Pancreas (tissue), 10 donors: ENCODE data around the gene PALS2. TPM values are rescaled to one million over a fixed set of nuclear protein-coding genes. Genes with fewer than 3 reads are reported as not detected.

ENCODE experiments used
- ATAC-seq, 4 donors: fragments of 200-7000 bp; cut with Tn5 transposase; one replicate each; pipeline versions ENCODE4 v1.8.0 to v1.9.1; 2020; ENCODE audit warnings: mild to moderate bottlenecking in 4 of 4, moderate library complexity in 4 of 4
- DNase-seq, 6 donors: peaks; one replicate each; pipeline ENCODE4 v3.0.0-alpha.2; 2020
- FAIRE-seq: peaks from 2 replicates; lab custom pipeline; 2012; peaks lifted over from hg19 to GRCh38; lab: Jason Lieb, UNC
- H3K27ac ChIP-seq, 4 donors: fragments of 200-600 bp; sonication (generic); 1 replicate in 3 of 4; 2 replicates in 1 of 4; pipeline versions ENCODE4 v1.5.0 to v1.8.0; 2020
- H3K27me3 ChIP-seq, 4 donors: fragments of 200-600 bp; one replicate each; pipeline ENCODE4 v1.8.0; 2021
- H3K36me3 ChIP-seq, 3 donors: fragments of 200-600 bp; sonication (generic) in 1 of 3; one replicate each; pipeline versions ENCODE4 v1.5.0 to v1.8.0; 2020 to 2021
- H3K4me1 ChIP-seq, 3 donors: fragments of 200-600 bp; one replicate each; pipeline ENCODE4 v1.8.0; 2021
- H3K4me3 ChIP-seq, 4 donors: fragments of 200-600 bp; sonication (generic) in 2 of 4; one replicate each; pipeline versions ENCODE4 v1.5.0 to v1.8.0; 2020 to 2021
- H3K9me3 ChIP-seq, 4 donors: fragments of 200-600 bp; one replicate each; pipeline ENCODE4 v1.8.0; 2021
- WGBS, 2 donors: extraction: QIAGEN DNeasy Blood & Tissue Kit; methylation state at CpG; one replicate each; pipeline ENCODE4 v1.1.7; 2013; 5-methylcytosine and 5-hydroxymethylcytosine counted together
- intact Hi-C, 3 donors: fragments of 100-400 bp; cut with DNase I; formaldehyde crosslinking; loops; one replicate each; pipeline versions ENCODE4 v1.11.1 to v1.14.2; 2022
- polyA plus RNA-seq, 2 donors: library from polyadenylated mRNA; stranded (reverse); fragments of 200-250 nt; gene quantifications; one replicate each; pipeline ENCODE4 v1.2.3, GENCODE V29; 2013
- total RNA-seq, 6 donors: library from RNA; stranded (reverse); fragmentation: NEBNext Ultra II Directional in 4 of 6; extraction: Animal tissue kit (Norgen Biotek cat#: 25700) in 4 of 6; gene quantifications; one replicate each; pipeline versions ENCODE4 v1.2.1 to v1.2.4, GENCODE V29; 2021 to 2023
- TF ChIP-seq, protein P1 (sequence below), 4 donors: fragments of 200-600 bp; sonication (generic) in 3 of 4; IDR thresholded peaks; one replicate each; pipeline versions ENCODE4 v1.5.0 to v1.8.0; 2021; ENCODE audit warnings: antibody characterized with exemption in 4 of 4
- donor health status: healthy with polysubstance abuse.
- donor health status: DM: no; HTN: no; CAD: no; lungs with moderate emphysema.
- donor health status: DM: no; HTN: no; CAD: no.
- donor health status: control.
- donor health status: control.
- donor health status: Bipolar disorder and iron deficiency.
- donor health status: DM: yes; HTN: yes; CAD: no.
- donor health status: DM: no; HTN: no; CAD: no.
- donor health status: DM: no; HTN: no; CAD: no.
- donor health status: DM: yes; HTN: yes; CAD: no.

PALS2 gene
- total and polyA plus RNA-seq, 8 donors, result 4.1 to 36.7 (median 29.7) TPM

GRCh38 chr7:24566274-24566673, 7.0 kb upstream of the PALS2 start:
- Histone ChIP-seq H3K27ac (no peak overlapping the region), H3K36me3 (no peaks in the 10 kb centered on the region), H3K4me1 (no peaks in the 10 kb centered on the region), H3K9me3 (no peaks in the 10 kb centered on the region), H3K4me3 (no peak overlapping the region), H3K27me3 (no peaks in the 10 kb centered on the region)
- WGBS, 2 donors, result 61 to 67% methylated on average over 2 of the region's 2 CpGs
- ATAC-seq (no peak), FAIRE-seq (no peak), DNase-seq (no peak)
- intact Hi-C loops, result no loop called here
- TF ChIP-seq, protein P1, sequence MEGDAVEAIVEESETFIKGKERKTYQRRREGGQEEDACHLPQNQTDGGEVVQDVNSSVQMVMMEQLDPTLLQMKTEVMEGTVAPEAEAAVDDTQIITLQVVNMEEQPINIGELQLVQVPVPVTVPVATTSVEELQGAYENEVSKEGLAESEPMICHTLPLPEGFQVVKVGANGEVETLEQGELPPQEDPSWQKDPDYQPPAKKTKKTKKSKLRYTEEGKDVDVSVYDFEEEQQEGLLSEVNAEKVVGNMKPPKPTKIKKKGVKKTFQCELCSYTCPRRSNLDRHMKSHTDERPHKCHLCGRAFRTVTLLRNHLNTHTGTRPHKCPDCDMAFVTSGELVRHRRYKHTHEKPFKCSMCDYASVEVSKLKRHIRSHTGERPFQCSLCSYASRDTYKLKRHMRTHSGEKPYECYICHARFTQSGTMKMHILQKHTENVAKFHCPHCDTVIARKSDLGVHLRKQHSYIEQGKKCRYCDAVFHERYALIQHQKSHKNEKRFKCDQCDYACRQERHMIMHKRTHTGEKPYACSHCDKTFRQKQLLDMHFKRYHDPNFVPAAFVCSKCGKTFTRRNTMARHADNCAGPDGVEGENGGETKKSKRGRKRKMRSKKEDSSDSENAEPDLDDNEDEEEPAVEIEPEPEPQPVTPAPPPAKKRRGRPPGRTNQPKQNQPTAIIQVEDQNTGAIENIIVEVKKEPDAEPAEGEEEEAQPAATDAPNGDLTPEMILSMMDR (IDR thresholded peaks at IDR 0.05), result no peak

GRCh38 chr7:24570983-24571382, 2.3 kb upstream of the PALS2 start:
- TF ChIP-seq, protein P1 (IDR thresholded peaks at IDR 0.05), result no peak
- 55 to 68% methylated on average over 2 of the region's 2 CpGs for WGBS, 2 donors
- Histone ChIP-seq H3K4me1 (peaks cover 0 to 9% (median 0%) of the 10 kb centered on the region in 3 donors), H3K27ac (no peak overlapping the region), H3K9me3 (no peaks in the 10 kb centered on the region), H3K36me3 (no peaks in the 10 kb centered on the region), H3K27me3 (no peaks in the 10 kb centered on the region), H3K4me3 (no peak overlapping the region)
- no peak for FAIRE-seq
- ATAC-seq, result no peak
- no peak for DNase-seq
- intact Hi-C loops, result no loop called here

GRCh38 chr7:24572016-24572392, 1.2 kb upstream of the PALS2 start:
- TF ChIP-seq, protein P1 (IDR thresholded peaks at IDR 0.05), result no peak
- ATAC-seq (no peak), FAIRE-seq (no peak), DNase-seq (no peak)
- Histone ChIP-seq H3K36me3 (no peaks in the 10 kb centered on the region), H3K9me3 (no peaks in the 10 kb centered on the region), H3K27me3 (no peaks in the 10 kb centered on the region), H3K27ac (peak overlapping the region in 2 of 4 donors; percentile 88 to 93), H3K4me1 (peaks cover 7 to 15% (median 8%) of the 10 kb centered on the region in 3 donors), H3K4me3 (peak overlapping the region in 1 of 4 donors; percentile 79)
- WGBS, 2 donors, result 66 to 69% methylated on average over 4 of the region's 4 CpGs
- intact Hi-C loops, result no loop called here

DNA sequence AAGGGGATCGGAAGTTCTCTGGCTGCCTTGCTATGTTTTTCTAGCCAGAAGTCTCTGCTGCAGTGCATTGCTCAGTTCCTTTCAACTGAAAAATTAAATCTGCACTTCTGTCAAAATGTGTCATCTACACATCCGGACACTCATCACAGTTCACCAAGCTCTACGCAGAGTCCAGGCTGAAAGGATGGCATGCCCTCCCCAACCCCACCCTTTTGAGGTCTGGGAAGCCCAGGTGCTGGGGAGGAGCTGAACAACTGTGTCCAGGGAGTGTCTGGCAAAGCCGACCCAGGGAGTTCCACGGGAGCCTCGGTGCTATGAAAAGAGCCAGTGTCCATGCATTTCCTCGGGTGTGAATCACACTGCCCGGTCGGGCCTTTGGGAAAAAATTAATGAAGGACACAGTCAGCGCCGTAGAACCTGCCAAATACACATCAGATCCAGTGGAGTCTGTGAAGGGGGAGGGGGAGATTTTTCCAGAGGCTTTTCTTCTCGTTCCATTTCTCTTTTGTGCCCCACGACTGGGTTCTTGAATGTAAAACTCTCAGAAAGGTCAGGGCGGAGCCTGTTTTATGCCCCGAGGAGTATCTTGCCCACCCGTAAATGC, 757 bp upstream of the PALS2 start:
- H3K4me3 ChIP-seq, result peak overlapping the region; percentile 36 to 86 (median 79)

More for the DNA sequence above, 757 bp upstream of the PALS2 start:
- intact Hi-C loops, result no loop called here
- Histone ChIP-seq H3K27ac (peak overlapping the region; percentile 88 to 93 (median 88)), H3K36me3 (no peaks in the 10 kb centered on the region), H3K4me1 (peaks cover 9 to 15% (median 12%) of the 10 kb centered on the region in 3 donors), H3K9me3 (no peaks in the 10 kb centered on the region), H3K27me3 (no peaks in the 10 kb centered on the region)
- TF ChIP-seq, protein P1 (IDR thresholded peaks at IDR 0.05), result no peak
- WGBS, 2 donors, result 4% methylated on average over 16 of the region's 16 CpGs
- FAIRE-seq, result no peak
- DNase-seq, result peak; percentile 46 to 68 (median 58)
- ATAC-seq, result peak; percentile 53 to 66 (median 61)
